ENCODE data around the gene HOXB5. TPM values are rescaled to one million over a fixed set of nuclear protein-coding genes. Genes with fewer than 3 reads are reported as not detected.

HOXB5 gene
- total RNA-seq, 2 donors from 2014 or later = 11.0 to 22.7 TPM

GRCh38 chr17:48550502-48551213, 42.9 kb downstream of the HOXB5 start:
- no peak overlapping the region for H3K4me3 ChIP-seq

GRCh38 chr17:48549914-48550501, 43.6 kb downstream of the HOXB5 start:
- Histone ChIP-seq H3K27me3 (no peaks in the 10 kb centered on the region), H3K36me3 (no peaks in the 10 kb centered on the region), H3K4me3 (no peak overlapping the region), H3K9ac (ENCODE audit: low read depth in 2 of 2, low read length in 2 of 2) (peak overlapping the region in 1 of 2 donors; percentile 15), H3K4me1 (peaks cover 7% of the 10 kb centered on the region), H3K27ac (no peak overlapping the region), H3K9me3 (no peaks in the 10 kb centered on the region)
- no peak for DNase-seq
- TF ChIP-seq, protein P1, sequence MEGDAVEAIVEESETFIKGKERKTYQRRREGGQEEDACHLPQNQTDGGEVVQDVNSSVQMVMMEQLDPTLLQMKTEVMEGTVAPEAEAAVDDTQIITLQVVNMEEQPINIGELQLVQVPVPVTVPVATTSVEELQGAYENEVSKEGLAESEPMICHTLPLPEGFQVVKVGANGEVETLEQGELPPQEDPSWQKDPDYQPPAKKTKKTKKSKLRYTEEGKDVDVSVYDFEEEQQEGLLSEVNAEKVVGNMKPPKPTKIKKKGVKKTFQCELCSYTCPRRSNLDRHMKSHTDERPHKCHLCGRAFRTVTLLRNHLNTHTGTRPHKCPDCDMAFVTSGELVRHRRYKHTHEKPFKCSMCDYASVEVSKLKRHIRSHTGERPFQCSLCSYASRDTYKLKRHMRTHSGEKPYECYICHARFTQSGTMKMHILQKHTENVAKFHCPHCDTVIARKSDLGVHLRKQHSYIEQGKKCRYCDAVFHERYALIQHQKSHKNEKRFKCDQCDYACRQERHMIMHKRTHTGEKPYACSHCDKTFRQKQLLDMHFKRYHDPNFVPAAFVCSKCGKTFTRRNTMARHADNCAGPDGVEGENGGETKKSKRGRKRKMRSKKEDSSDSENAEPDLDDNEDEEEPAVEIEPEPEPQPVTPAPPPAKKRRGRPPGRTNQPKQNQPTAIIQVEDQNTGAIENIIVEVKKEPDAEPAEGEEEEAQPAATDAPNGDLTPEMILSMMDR (IDR thresholded peaks at IDR 0.05) = no peak
- intact Hi-C loops (cut with DNase I) = no loop called here

More at GRCh38 chr17:48550502-48551213, 42.9 kb downstream of the HOXB5 start:
- H3K27me3 ChIP-seq = no peaks in the 10 kb centered on the region
- DNase-seq = no peak
- no peak overlapping the region for H3K27ac ChIP-seq
- H3K9me3 ChIP-seq = no peaks in the 10 kb centered on the region
- H3K9ac ChIP-seq (ENCODE audit: low read depth in 2 of 2, low read length in 2 of 2) = peak overlapping the region in 1 of 2 donors; percentile 15
- TF ChIP-seq, protein P1 (IDR thresholded peaks at IDR 0.05) = no peak
- peaks cover 9% of the 10 kb centered on the region for H3K4me1 ChIP-seq
- no peaks in the 10 kb centered on the region for H3K36me3 ChIP-seq
- intact Hi-C loops (cut with DNase I) = no loop called here

DNA sequence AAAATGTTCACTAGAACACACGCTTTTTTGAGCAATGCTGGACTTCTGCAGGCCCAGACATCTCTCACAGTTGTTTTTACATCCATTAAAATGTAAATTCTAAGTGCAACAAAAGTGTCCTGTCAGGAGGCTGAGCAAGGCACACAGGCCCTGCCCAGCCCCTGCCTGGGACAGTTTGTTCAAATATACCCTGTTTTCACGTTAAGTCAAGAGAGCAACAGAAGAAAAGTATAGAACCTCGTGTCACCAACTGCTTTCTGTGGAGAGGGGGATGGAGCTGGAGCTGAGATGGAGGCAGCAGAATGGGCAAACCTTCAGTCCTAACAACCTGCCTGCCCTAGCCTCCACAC, 44.3 kb downstream of the HOXB5 start:
- H3K9me3 ChIP-seq = no peaks in the 10 kb centered on the region
- H3K27me3 ChIP-seq = no peaks in the 10 kb centered on the region
- H3K9ac ChIP-seq (ENCODE audit: low read depth in 2 of 2, low read length in 2 of 2) = no peak overlapping the region
- intact Hi-C loops (cut with DNase I) = no loop called here
- peaks cover 7% of the 10 kb centered on the region for H3K4me1 ChIP-seq
- H3K4me3 ChIP-seq = no peak overlapping the region
- TF ChIP-seq, protein P1 (IDR thresholded peaks at IDR 0.05) = no peak
- H3K27ac ChIP-seq = peak overlapping the region; percentile 13
- H3K36me3 ChIP-seq = no peaks in the 10 kb centered on the region
- no peak for DNase-seq

DNA sequence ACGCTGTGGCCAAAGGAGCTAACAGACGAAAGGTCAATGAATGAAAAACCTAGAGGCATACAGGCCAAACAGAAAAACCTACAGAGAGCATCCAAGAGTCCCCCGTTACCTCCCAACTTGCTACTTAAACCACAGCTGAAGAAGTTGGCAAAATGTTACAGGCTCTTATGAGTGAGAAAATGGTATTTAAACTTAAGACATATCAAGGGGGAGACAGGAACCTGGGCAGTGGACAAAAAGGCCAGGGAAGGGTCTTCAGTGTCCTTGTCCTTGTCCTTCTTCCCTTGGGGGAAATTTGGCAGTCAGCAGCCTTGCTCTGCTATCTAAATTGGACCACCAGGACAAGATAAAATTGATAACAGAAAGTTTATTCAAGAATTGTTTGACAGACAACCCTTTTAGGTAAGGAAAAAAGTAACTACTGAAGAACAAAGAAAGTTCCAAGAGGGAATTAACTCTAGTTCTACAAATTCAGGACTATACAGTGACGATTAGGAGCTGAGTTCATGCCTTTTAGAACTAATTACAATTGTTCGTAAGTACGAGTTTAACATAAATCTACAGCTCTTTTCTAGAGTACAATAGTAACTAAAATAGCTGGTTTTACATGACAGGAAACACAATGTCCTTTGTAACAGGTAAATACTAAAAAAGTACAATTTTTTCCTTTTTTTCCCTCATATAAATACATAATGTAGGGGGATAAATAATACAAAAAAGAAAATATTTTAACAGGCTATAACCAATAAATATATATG, 44.9 kb downstream of the HOXB5 start:
- no peaks in the 10 kb centered on the region for H3K27me3 ChIP-seq
- H3K9ac ChIP-seq (ENCODE audit: low read depth in 2 of 2, low read length in 2 of 2) = no peak overlapping the region
- peak overlapping the region; percentile 13 for H3K27ac ChIP-seq
- intact Hi-C loops (cut with DNase I) = no loop called here
- H3K36me3 ChIP-seq = no peaks in the 10 kb centered on the region
- TF ChIP-seq, protein P1 (IDR thresholded peaks at IDR 0.05) = no peak
- no peak overlapping the region for H3K4me3 ChIP-seq
- no peak for DNase-seq
- peaks cover 7% of the 10 kb centered on the region for H3K4me1 ChIP-seq
- H3K9me3 ChIP-seq = no peaks in the 10 kb centered on the region

- TF ChIP-seq, protein P1 (IDR thresholded peaks at IDR 0.05) = no peak
- Histone ChIP-seq H3K36me3 (no peaks in the 10 kb centered on the region), H3K4me3 (peak overlapping the region; percentile 9), H3K27ac (peak overlapping the region; percentile 87), H3K4me1 (peaks cover 7% of the 10 kb centered on the region), H3K9me3 (no peaks in the 10 kb centered on the region), H3K9ac (ENCODE audit: low read depth in 2 of 2, low read length in 2 of 2) (peak overlapping the region; percentile 15 to 46), H3K27me3 (no peaks in the 10 kb centered on the region)
- DNase-seq = no peak
- intact Hi-C loops (cut with DNase I) = no loop called here
Observed at GRCh38 chr17:48547808-48548522, 45.6 kb downstream of the HOXB5 start.

All from colonic mucosa (tissue), 4 donors.